ENCODE results near the gene KL. TPM values are rescaled to one million over a fixed set of nuclear protein-coding genes. Genes with fewer than 3 reads are reported as not detected.

Gene KL
- total RNA-seq, 2 donors from 2014 or later, result 0.52 to 1.3 TPM

DNA sequence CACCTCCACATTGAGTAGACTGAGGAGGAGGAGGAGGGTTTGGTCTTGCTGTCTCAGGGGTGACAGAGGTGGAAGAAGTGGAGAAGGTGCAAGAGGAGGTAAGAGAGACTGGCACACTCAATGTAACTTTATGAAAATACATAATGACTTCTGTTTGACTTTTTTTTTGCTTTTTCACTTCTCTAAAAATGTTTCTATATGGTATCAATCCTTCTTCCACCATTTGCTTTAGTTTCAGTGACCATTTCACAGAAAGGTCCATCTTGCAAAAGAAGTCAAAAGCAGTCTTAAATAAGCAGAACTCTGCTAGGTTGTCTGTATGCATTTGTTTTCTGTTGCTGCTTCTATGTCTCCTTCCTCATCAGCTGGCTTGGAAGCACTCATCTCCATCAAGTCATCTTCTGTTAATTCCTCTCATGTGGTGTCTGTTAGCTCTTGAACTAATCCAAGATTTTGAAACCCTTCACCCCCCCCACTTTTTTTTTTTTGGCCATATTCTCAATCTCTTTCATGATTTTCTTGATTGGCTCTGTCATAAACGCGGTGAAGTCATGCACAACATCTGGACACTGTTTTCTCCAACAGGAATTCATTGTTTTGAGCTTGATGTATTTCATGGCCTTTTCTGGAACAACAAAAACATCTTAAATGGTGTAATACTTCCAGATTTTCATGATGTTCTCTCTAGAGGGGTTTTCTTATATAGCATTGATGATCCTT is 80.8 kb downstream of the KL start:
- Histone ChIP-seq H3K36me3 (replicated peaks in 1 of 2; ENCODE audit: insufficient read depth in 1 of 2, low read depth in 2 of 2) (no peaks in the 10 kb centered on the region), H3K9me3 (no peaks in the 10 kb centered on the region), H3K4me1 (no peaks in the 10 kb centered on the region), H3K27ac (no peak overlapping the region), H3K27me3 (no peaks in the 10 kb centered on the region), H3K4me3 (no peak overlapping the region)
- intact Hi-C loops (cut with DNase I), result no loop called here
- ATAC-seq (no peak), DNase-seq (no peak)
- WGBS, 2 donors, result 88 to 94% methylated on average over 2 of the region's 2 CpGs
- TF ChIP-seq, protein P1, sequence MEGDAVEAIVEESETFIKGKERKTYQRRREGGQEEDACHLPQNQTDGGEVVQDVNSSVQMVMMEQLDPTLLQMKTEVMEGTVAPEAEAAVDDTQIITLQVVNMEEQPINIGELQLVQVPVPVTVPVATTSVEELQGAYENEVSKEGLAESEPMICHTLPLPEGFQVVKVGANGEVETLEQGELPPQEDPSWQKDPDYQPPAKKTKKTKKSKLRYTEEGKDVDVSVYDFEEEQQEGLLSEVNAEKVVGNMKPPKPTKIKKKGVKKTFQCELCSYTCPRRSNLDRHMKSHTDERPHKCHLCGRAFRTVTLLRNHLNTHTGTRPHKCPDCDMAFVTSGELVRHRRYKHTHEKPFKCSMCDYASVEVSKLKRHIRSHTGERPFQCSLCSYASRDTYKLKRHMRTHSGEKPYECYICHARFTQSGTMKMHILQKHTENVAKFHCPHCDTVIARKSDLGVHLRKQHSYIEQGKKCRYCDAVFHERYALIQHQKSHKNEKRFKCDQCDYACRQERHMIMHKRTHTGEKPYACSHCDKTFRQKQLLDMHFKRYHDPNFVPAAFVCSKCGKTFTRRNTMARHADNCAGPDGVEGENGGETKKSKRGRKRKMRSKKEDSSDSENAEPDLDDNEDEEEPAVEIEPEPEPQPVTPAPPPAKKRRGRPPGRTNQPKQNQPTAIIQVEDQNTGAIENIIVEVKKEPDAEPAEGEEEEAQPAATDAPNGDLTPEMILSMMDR (IDR thresholded peaks at IDR 0.05), result no peak
- no peak for TF ChIP-seq POLR2A (IDR thresholded peaks at IDR 0.05)

DNA sequence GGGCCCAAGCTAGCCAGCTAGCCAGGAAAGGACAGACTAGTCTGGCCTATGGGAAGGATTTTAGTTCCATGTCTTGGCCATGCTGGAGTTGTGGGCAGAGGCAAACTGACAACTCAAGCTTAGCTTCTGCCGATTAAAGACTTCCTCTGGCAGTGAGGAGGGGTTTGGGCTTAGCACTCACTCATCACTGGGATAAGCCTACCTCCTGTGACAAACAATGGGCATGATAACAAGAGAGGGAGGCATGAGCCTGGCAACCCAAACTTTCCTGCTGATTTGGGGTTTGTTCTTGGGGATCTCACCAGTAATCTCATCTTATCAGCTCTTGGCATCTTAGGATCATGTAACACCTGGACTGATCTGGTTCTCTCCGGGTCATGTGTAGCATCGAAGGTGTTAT is 83.6 kb downstream of the KL start:
- H3K27ac ChIP-seq, result no peak overlapping the region
- H3K36me3 ChIP-seq (replicated peaks in 1 of 2; ENCODE audit: insufficient read depth in 1 of 2, low read depth in 2 of 2), result peaks cover 0 to 3% of the 10 kb centered on the region in 2 donors
- H3K9me3 ChIP-seq, result no peaks in the 10 kb centered on the region
- no peaks in the 10 kb centered on the region for H3K4me1 ChIP-seq
- intact Hi-C loops (cut with DNase I), result no loop called here
- WGBS, 2 donors, result 27 to 39% methylated on average over 3 of the region's 3 CpGs
- ATAC-seq (no peak), DNase-seq (no peak)
- no peak for TF ChIP-seq POLR2A (IDR thresholded peaks at IDR 0.05)
- TF ChIP-seq, protein P1 (IDR thresholded peaks at IDR 0.05), result no peak
- no peak overlapping the region for H3K4me3 ChIP-seq
- H3K27me3 ChIP-seq, result no peaks in the 10 kb centered on the region

DNA sequence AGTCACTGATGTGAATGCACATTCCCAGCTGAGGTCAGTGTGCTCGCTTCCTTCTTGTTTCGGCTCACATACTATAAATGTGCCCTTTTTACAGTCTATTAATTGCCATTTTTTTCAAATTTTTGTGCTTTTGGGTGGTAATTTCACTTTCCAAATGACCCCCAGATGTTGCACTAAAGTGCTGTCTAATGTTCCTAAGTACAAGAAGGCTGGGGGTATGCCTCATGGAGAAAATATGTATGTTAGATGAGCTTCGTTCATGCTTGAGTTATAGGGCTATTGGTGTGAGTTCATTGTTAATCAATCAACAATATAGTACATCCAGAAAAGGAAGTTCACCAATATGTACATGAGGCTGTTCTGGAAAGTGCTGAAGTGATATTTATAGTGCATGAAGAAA is 84.7 kb downstream of the KL start:
- ATAC-seq, result no peak
- no peak overlapping the region for H3K4me3 ChIP-seq

DNA sequence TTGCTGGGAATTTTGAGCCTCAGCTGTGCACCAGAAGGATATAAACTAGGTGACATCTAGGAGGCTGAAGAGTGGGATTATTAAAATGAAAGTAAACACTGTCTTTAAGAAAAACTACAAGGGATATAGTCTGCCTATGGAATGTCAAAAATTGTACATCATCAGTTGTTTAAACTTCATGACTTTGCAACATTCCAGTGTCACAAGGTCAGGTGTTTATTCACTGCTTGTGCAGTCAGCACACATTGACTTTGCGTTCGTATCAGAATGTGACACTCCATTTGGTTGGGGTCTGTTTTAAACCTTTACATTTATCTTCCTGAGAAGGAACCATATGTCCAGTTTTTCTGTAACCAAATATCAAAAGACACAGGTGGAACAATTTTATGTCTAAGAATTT is 85.6 kb downstream of the KL start:
- Histone ChIP-seq H3K27me3 (no peaks in the 10 kb centered on the region), H3K9me3 (no peaks in the 10 kb centered on the region), H3K36me3 (replicated peaks in 1 of 2; ENCODE audit: insufficient read depth in 1 of 2, low read depth in 2 of 2) (peaks cover 9 to 19% of the 10 kb centered on the region in 2 donors), H3K27ac (no peak overlapping the region), H3K4me1 (no peaks in the 10 kb centered on the region), H3K4me3 (no peak overlapping the region)
- TF ChIP-seq POLR2A (IDR thresholded peaks at IDR 0.05), result no peak
- TF ChIP-seq, protein P1 (IDR thresholded peaks at IDR 0.05), result no peak
- ATAC-seq (no peak), DNase-seq (no peak)
- 58 to 59% methylated on average over 2 of the region's 2 CpGs for WGBS, 2 donors
- intact Hi-C loops (cut with DNase I), result no loop called here

More for the DNA sequence above, 84.7 kb downstream of the KL start:
- no peaks in the 10 kb centered on the region for H3K9me3 ChIP-seq
- intact Hi-C loops (cut with DNase I), result no loop called here
- peaks cover 5 to 9% of the 10 kb centered on the region in 2 donors for H3K36me3 ChIP-seq (replicated peaks in 1 of 2; ENCODE audit: insufficient read depth in 1 of 2, low read depth in 2 of 2)
- WGBS, 2 donors, result 85 to 86% methylated on average over 3 of the region's 3 CpGs
- no peaks in the 10 kb centered on the region for H3K4me1 ChIP-seq
- no peak for TF ChIP-seq POLR2A (IDR thresholded peaks at IDR 0.05)
- TF ChIP-seq, protein P1 (IDR thresholded peaks at IDR 0.05), result no peak
- H3K27me3 ChIP-seq, result no peaks in the 10 kb centered on the region
- H3K27ac ChIP-seq, result no peak overlapping the region
- no peak for DNase-seq

DNA sequence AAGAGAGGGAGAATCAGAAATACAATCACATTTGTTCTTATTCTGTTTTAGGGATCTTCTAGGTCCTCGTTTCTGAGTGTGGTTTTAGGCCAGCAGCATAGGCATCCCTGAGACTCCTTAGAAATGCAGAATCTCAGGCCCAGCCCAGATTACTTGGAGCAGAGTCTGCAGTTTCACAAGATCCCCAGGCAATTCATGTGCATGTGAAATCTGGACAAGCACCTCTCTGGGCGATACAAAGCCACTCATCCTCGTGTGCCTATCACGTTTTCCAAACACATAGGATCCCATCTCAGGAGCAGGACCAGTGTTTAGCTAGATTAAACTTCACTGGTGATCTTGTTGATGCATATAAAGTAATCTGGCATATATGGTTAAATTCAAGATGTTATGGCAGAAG is 87.2 kb downstream of the KL start:
- H3K4me3 ChIP-seq, result no peak overlapping the region
- WGBS, 2 donors, result 84 to 92% methylated on average over 4 of the region's 4 CpGs
- H3K4me1 ChIP-seq, result no peaks in the 10 kb centered on the region
- ATAC-seq (no peak), DNase-seq (no peak)
- no peaks in the 10 kb centered on the region for H3K9me3 ChIP-seq
- no peak overlapping the region for H3K27ac ChIP-seq
- H3K36me3 ChIP-seq (replicated peaks in 1 of 2; ENCODE audit: insufficient read depth in 1 of 2, low read depth in 2 of 2), result peaks cover 9 to 19% of the 10 kb centered on the region in 2 donors
- no peaks in the 10 kb centered on the region for H3K27me3 ChIP-seq
- intact Hi-C loops (cut with DNase I), result no loop called here
- no peak for TF ChIP-seq POLR2A (IDR thresholded peaks at IDR 0.05)
- TF ChIP-seq, protein P1 (IDR thresholded peaks at IDR 0.05), result no peak
